ENCODE measurements around the gene SRRM4.

SRRM4 gene

GRCh38 chr12:119156401-119157044 lies 175.2 kb downstream of the SRRM4 start:
- no peak overlapping the region for H3K4me3 ChIP-seq (ENCODE audit: low read depth, low read length)
- no peak for TF ChIP-seq CTCF (IDR thresholded peaks at IDR 0.05; ENCODE audit: low read depth, low read length)
- no peak for TF ChIP-seq POLR2A (IDR thresholded peaks at IDR 0.05; ENCODE audit: extremely low read depth, insufficient read length)
- TF ChIP-seq MAX (IDR thresholded peaks at IDR 0.05; ENCODE audit: low read depth, low read length) = no peak
- no peak for TF ChIP-seq MYC (IDR thresholded peaks at IDR 0.05; ENCODE audit: low read depth, low read length)
- no peak for DNase-seq (ENCODE audit: low read depth)

- no peak for TF ChIP-seq MYC (IDR thresholded peaks at IDR 0.05; ENCODE audit: low read depth, low read length)
- TF ChIP-seq MAX (IDR thresholded peaks at IDR 0.05; ENCODE audit: low read depth, low read length) = no peak
- no peak for TF ChIP-seq CTCF (IDR thresholded peaks at IDR 0.05; ENCODE audit: low read depth, low read length)
- TF ChIP-seq POLR2A (IDR thresholded peaks at IDR 0.05; ENCODE audit: extremely low read depth, insufficient read length) = no peak
- no peak overlapping the region for H3K4me3 ChIP-seq (ENCODE audit: low read depth, low read length)
- DNase-seq (ENCODE audit: low read depth) = no peak
Observed at GRCh38 chr12:119157528-119157927, 176.2 kb downstream of the SRRM4 start.

GRCh38 chr12:119157978-119158377 lies 176.6 kb downstream of the SRRM4 start:
- no peak for TF ChIP-seq CTCF (IDR thresholded peaks at IDR 0.05; ENCODE audit: low read depth, low read length)
- H3K4me3 ChIP-seq (ENCODE audit: low read depth, low read length) = no peak overlapping the region
- DNase-seq (ENCODE audit: low read depth) = no peak

GRCh38 chr12:119158402-119158801 lies 177.1 kb downstream of the SRRM4 start:
- TF ChIP-seq MAX (IDR thresholded peaks at IDR 0.05; ENCODE audit: low read depth, low read length) = no peak
- no peak for TF ChIP-seq POLR2A (IDR thresholded peaks at IDR 0.05; ENCODE audit: extremely low read depth, insufficient read length)
- no peak overlapping the region for H3K4me3 ChIP-seq (ENCODE audit: low read depth, low read length)
- DNase-seq (ENCODE audit: low read depth) = no peak

- TF ChIP-seq MAX (IDR thresholded peaks at IDR 0.05; ENCODE audit: low read depth, low read length) (no peak), POLR2A (IDR thresholded peaks at IDR 0.05; ENCODE audit: extremely low read depth, insufficient read length) (no peak), MYC (IDR thresholded peaks at IDR 0.05; ENCODE audit: low read depth, low read length) (no peak), CTCF (IDR thresholded peaks at IDR 0.05; ENCODE audit: low read depth, low read length) (no peak)
- DNase-seq (ENCODE audit: low read depth) = no peak
- no peak overlapping the region for H3K4me3 ChIP-seq (ENCODE audit: low read depth, low read length)
Observed at GRCh38 chr12:119159844-119160243, 178.5 kb downstream of the SRRM4 start.

- no peak overlapping the region for H3K4me3 ChIP-seq (ENCODE audit: low read depth, low read length)
- TF ChIP-seq MAX (IDR thresholded peaks at IDR 0.05; ENCODE audit: low read depth, low read length) = no peak
- no peak for TF ChIP-seq CTCF (IDR thresholded peaks at IDR 0.05; ENCODE audit: low read depth, low read length)
- TF ChIP-seq MYC (IDR thresholded peaks at IDR 0.05; ENCODE audit: low read depth, low read length) = no peak
- TF ChIP-seq POLR2A (IDR thresholded peaks at IDR 0.05; ENCODE audit: extremely low read depth, insufficient read length) = no peak
- DNase-seq (ENCODE audit: low read depth) = no peak
Observed at GRCh38 chr12:119167902-119168301, 186.6 kb downstream of the SRRM4 start.

Measured in NB4 (cell line).